Effector CD4-positive, alpha-beta T cell (primary cell): ENCODE data around the gene F2.
"Not testable (repeated sequence)": the region's sequence is repeated elsewhere in the genome, so short reads cannot be mapped to it uniquely, and the experiment has no call there.

Experiments used
- DNase-seq: peaks from one replicate; pipeline ENCODE4 v3.0.0-alpha.2; 2020

The F2 gene

GRCh38 chr11:46686886-46687795, 31.9 kb upstream of the F2 start:
- no peak for DNase-seq

GRCh38 chr11:46690702-46691101, 28.3 kb upstream of the F2 start:
- no peak for DNase-seq

GRCh38 chr11:46692450-46692849, 26.6 kb upstream of the F2 start:
- DNase-seq, result no peak

GRCh38 chr11:46693597-46694012, 25.4 kb upstream of the F2 start:
- DNase-seq, result no peak

- DNase-seq, result no peak
Measured at GRCh38 chr11:46694072-46694471, 24.9 kb upstream of the F2 start.

- no peak for DNase-seq
Measured at GRCh38 chr11:46694607-46695006, 24.4 kb upstream of the F2 start.

- DNase-seq, result no peak
Measured at GRCh38 chr11:46695345-46696211, 23.4 kb upstream of the F2 start.

- DNase-seq, result no peak
Measured at GRCh38 chr11:46696212-46696558, 22.8 kb upstream of the F2 start.

- no peak for DNase-seq
Measured at GRCh38 chr11:46697303-46697702, 21.7 kb upstream of the F2 start.

- DNase-seq, result no peak
Measured at GRCh38 chr11:46697723-46698122, 21.3 kb upstream of the F2 start.

- DNase-seq, result no peak
Measured at GRCh38 chr11:46698597-46698996, 20.4 kb upstream of the F2 start.

GRCh38 chr11:46700241-46701077, 18.6 kb upstream of the F2 start, which contains the start of the genes ARHGAP1 and ZNF408:
Gene ARHGAP1 (minus strand): TSS chr11:46700619. CDS start chr11:46696107, 4,512 bp downstream.
Gene ZNF408 (plus strand): TSS chr11:46701031. CDS start chr11:46701048, 17 bp downstream.
- peak; percentile 99 for DNase-seq

GRCh38 chr11:46701078-46701654, 17.8 kb upstream of the F2 start:
- DNase-seq, result no peak

GRCh38 chr11:46705070-46705688, 13.8 kb upstream of the F2 start:
- no peak for DNase-seq

GRCh38 chr11:46706886-46707285, 12.1 kb upstream of the F2 start:
- no peak for DNase-seq

GRCh38 chr11:46709351-46709750, 9.7 kb upstream of the F2 start:
- not testable (repeated sequence) for DNase-seq

- no peak for DNase-seq
Measured at GRCh38 chr11:46710821-46711269, 8.2 kb upstream of the F2 start.

GRCh38 chr11:46711303-46711702, 7.7 kb upstream of the F2 start:
- DNase-seq, result no peak

GRCh38 chr11:46712874-46713576, 6.0 kb upstream of the F2 start:
- DNase-seq, result no peak

- DNase-seq, result not testable (repeated sequence)
Measured at GRCh38 chr11:46717825-46718154, 1.2 kb upstream of the F2 start.
